Measurements from ENCODE around the gene PARD3.

DNA sequence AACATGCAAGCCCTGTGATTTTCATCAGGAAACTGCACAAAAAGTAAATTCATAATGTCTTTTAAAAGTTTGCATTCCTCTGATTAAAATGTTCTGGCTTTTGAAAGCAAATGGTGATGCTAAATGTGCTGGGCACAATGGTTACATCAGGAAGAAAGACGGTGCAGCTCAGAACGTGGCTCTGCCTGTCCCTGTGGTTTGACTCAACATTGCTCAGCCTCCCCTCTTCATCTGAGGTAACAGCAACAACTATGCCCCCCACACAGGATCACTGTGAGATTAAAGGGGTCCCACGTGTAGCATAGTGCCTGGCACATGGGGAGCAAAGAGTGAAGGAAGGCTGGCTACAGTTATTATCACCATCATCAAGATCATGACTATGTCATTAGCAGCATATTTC is 44.0 kb downstream of the PARD3 start:
- TF ChIP-seq, protein P1, sequence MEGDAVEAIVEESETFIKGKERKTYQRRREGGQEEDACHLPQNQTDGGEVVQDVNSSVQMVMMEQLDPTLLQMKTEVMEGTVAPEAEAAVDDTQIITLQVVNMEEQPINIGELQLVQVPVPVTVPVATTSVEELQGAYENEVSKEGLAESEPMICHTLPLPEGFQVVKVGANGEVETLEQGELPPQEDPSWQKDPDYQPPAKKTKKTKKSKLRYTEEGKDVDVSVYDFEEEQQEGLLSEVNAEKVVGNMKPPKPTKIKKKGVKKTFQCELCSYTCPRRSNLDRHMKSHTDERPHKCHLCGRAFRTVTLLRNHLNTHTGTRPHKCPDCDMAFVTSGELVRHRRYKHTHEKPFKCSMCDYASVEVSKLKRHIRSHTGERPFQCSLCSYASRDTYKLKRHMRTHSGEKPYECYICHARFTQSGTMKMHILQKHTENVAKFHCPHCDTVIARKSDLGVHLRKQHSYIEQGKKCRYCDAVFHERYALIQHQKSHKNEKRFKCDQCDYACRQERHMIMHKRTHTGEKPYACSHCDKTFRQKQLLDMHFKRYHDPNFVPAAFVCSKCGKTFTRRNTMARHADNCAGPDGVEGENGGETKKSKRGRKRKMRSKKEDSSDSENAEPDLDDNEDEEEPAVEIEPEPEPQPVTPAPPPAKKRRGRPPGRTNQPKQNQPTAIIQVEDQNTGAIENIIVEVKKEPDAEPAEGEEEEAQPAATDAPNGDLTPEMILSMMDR (IDR thresholded peaks at IDR 0.05; ENCODE audit: poor library complexity, severe bottlenecking): no peak
- TF ChIP-seq RAD21 (conservative IDR thresholded peaks at IDR 0.05): no peak
- TF ChIP-seq POLR2AphosphoS5 (IDR thresholded peaks at IDR 0.05): no peak
- TF ChIP-seq EZH2 (IDR thresholded peaks at IDR 0.05; ENCODE audit: borderline replicate concordance, insufficient read depth, low read length, poor library complexity, severe bottlenecking): no peak
- no peak for TF ChIP-seq EP300 (conservative IDR thresholded peaks at IDR 0.05; ENCODE audit: poor library complexity, severe bottlenecking)
